Breast epithelium (tissue), 4 donors: Measurements from ENCODE around the gene NHLRC4. TPM values are rescaled to one million over a fixed set of nuclear protein-coding genes. Genes with fewer than 3 reads are reported as not detected.
A peak's percentile ranks its signal among the peaks of the same experiment; 100 is the strongest.

Experiments used
- DNase-seq, 2 donors: peaks; one replicate each; pipeline ENCODE4 v3.0.0-alpha.2; 2019; ENCODE audit warnings: low spot score in 2 of 2
- H3K27ac ChIP-seq, 2 donors: fragments of 200-600 bp; sonication (generic) in 1 of 2; one replicate each; pipeline ENCODE4 v1.5.1; 2016 to 2019; ENCODE audit warnings: mild to moderate bottlenecking in 1 of 2
- H3K27me3 ChIP-seq, 2 donors: fragments of 200-600 bp; sonication (generic) in 1 of 2; one replicate each; pipeline versions ENCODE4 v1.5.1 to v1.6.0; 2017 to 2019; ENCODE audit warnings: control low read depth in 1 of 2, mild to moderate bottlenecking in 1 of 2
- H3K36me3 ChIP-seq: fragments of 200-600 bp; one replicate; pipeline ENCODE4 v1.5.1; 2019
- H3K4me1 ChIP-seq, 2 donors: fragments of 200-600 bp; sonication (generic); one replicate each; pipeline ENCODE4 v1.5.1; 2016 to 2019; ENCODE audit warnings: control low read depth in 1 of 2
- H3K4me3 ChIP-seq, 3 donors: fragments of 200-600 bp; sonication (generic); 1 replicate in 2 of 3; 2 replicates in 1 of 3; pipeline ENCODE4 v1.5.1; 2016 to 2019; ENCODE audit warnings: mild to moderate bottlenecking in 3 of 3, moderate library complexity in 2 of 3
- H3K9me3 ChIP-seq, 2 donors: fragments of 200-600 bp; sonication (generic) in 1 of 2; one replicate each; pipeline ENCODE4 v1.5.1; 2016 to 2019; ENCODE audit warnings: control low read depth in 1 of 2
- CTCF ChIP-seq, 3 donors: fragments of 450-650 bp; IDR thresholded peaks; one replicate each; pipeline ENCODE4 v1.5.1; 2016 to 2017; ENCODE audit warnings: antibody characterized with exemption in 3 of 3, mild to moderate bottlenecking in 3 of 3, moderate library complexity in 3 of 3
- POLR2A ChIP-seq: fragments of 450-650 bp; IDR thresholded peaks from one replicate; pipeline ENCODE4 v1.6.1; 2016; ENCODE audit warnings: antibody characterized with exemption, mild to moderate bottlenecking, moderate library complexity
- POLR2AphosphoS5 ChIP-seq, 3 donors: sonication (generic); formaldehyde crosslinking; IDR thresholded peaks; one replicate each; pipeline ENCODE4 v1.6.1; 2017; ENCODE audit warnings: antibody characterized with exemption in 3 of 3
- intact Hi-C: fragments of 100-400 bp; cut with DNase I; formaldehyde crosslinking; loops from one replicate; pipeline ENCODE4 v1.15.1; 2023; ENCODE audit warnings: low total_unique reads
- total RNA-seq, 3 donors: library from RNA; depleted of rRNA; stranded (reverse); fragments of >200 nt; gene quantifications; one replicate each; pipeline ENCODE4 v1.1.0, GENCODE V29; 2016

Gene NHLRC4
- total RNA-seq, 3 donors from 2014 or later = 0.32 to 1.9 (median 0.66) TPM

GRCh38 chr16:583470-583814 lies 16.6 kb downstream of the NHLRC4 start:
- H3K9me3 ChIP-seq = no peaks in the 10 kb centered on the region
- H3K4me1 ChIP-seq = peaks cover 2 to 13% of the 10 kb centered on the region in 2 donors
- no peak for TF ChIP-seq POLR2A
- no peak for TF ChIP-seq CTCF (IDR thresholded peaks at IDR 0.05)
- TF ChIP-seq POLR2AphosphoS5 (IDR thresholded peaks at IDR 0.05) = no peak
- no peaks in the 10 kb centered on the region for H3K27me3 ChIP-seq
- no peaks in the 10 kb centered on the region for H3K36me3 ChIP-seq
- intact Hi-C loops = no loop called here
- H3K27ac ChIP-seq = no peak overlapping the region
- H3K4me3 ChIP-seq = no peak overlapping the region
- no peak for DNase-seq

- Histone ChIP-seq H3K27ac (no peak overlapping the region), H3K36me3 (no peaks in the 10 kb centered on the region), H3K4me1 (peaks cover 2 to 13% of the 10 kb centered on the region in 2 donors), H3K4me3 (no peak overlapping the region), H3K27me3 (no peaks in the 10 kb centered on the region), H3K9me3 (no peaks in the 10 kb centered on the region)
- intact Hi-C loops = no loop called here
- TF ChIP-seq CTCF (IDR thresholded peaks at IDR 0.05) = no peak
- TF ChIP-seq POLR2AphosphoS5 (IDR thresholded peaks at IDR 0.05) = no peak
- TF ChIP-seq POLR2A = no peak
- DNase-seq = no peak
Observed at GRCh38 chr16:583815-584591, 17.2 kb downstream of the NHLRC4 start.

GRCh38 chr16:585351-585750 lies 18.5 kb downstream of the NHLRC4 start:
- DNase-seq = no peak
- intact Hi-C loops = no loop called here

GRCh38 chr16:586047-586644 lies 19.3 kb downstream of the NHLRC4 start:
- intact Hi-C loops = no loop called here
- Histone ChIP-seq H3K9me3 (no peaks in the 10 kb centered on the region), H3K27me3 (no peaks in the 10 kb centered on the region), H3K36me3 (no peaks in the 10 kb centered on the region), H3K4me1 (peaks cover 2 to 13% of the 10 kb centered on the region in 2 donors), H3K27ac (no peak overlapping the region), H3K4me3 (no peak overlapping the region)
- TF ChIP-seq CTCF (IDR thresholded peaks at IDR 0.05) (no peak), POLR2A (no peak), POLR2AphosphoS5 (IDR thresholded peaks at IDR 0.05) (no peak)
- no peak for DNase-seq

More at GRCh38 chr16:585351-585750, 18.5 kb downstream of the NHLRC4 start:
- Histone ChIP-seq H3K4me1 (peaks cover 2 to 13% of the 10 kb centered on the region in 2 donors), H3K4me3 (no peak overlapping the region), H3K36me3 (no peaks in the 10 kb centered on the region), H3K27ac (no peak overlapping the region), H3K27me3 (no peaks in the 10 kb centered on the region), H3K9me3 (no peaks in the 10 kb centered on the region)
- TF ChIP-seq POLR2AphosphoS5 (IDR thresholded peaks at IDR 0.05) (no peak), CTCF (IDR thresholded peaks at IDR 0.05) (peak in 1 of 3 donors; percentile 8), POLR2A (no peak)
